KBM-7 (cell line): ENCODE data around the gene MUC5AC.
"Not testable (repeated sequence)": the region's sequence is repeated elsewhere in the genome, so short reads cannot be mapped to it uniquely, and the experiment has no call there.

ENCODE experiments used
- DNase-seq: peaks from one replicate; pipeline ENCODE4 v3.0.0-alpha.2; 2015
- in situ Hi-C: fragments of 300-500 bp; cut with MboI; formaldehyde crosslinking; loops from 2 replicates; pipeline ENCODE4 v1.14.3; 2020; ENCODE audit warnings: low sequenced_read_pairs, low pct_unique_long_range_greater_than_20kb, mixed read lengths

Gene MUC5AC

GRCh38 chr11:1158681-1159487, 1.1 kb downstream of the MUC5AC start:
- no peak for DNase-seq
- in situ Hi-C loops = no loop called here

GRCh38 chr11:1159488-1160220, 1.9 kb downstream of the MUC5AC start:
- DNase-seq, in situ Hi-C loops: not testable (repeated sequence)

- DNase-seq = no peak
- in situ Hi-C loops = no loop called here
These were observed 2.7 kb downstream of the MUC5AC start for GRCh38 chr11:1160231-1161101.

GRCh38 chr11:1161410-1162137, 3.8 kb downstream of the MUC5AC start:
- in situ Hi-C loops = no loop called here

GRCh38 chr11:1162138-1162475, 4.4 kb downstream of the MUC5AC start:
- in situ Hi-C loops = no loop called here
- DNase-seq = no peak

More at GRCh38 chr11:1161410-1162137, 3.8 kb downstream of the MUC5AC start:
- no peak for DNase-seq

- no peak for DNase-seq
- in situ Hi-C loops = no loop called here
These were observed 4.9 kb downstream of the MUC5AC start for GRCh38 chr11:1162491-1163311.

GRCh38 chr11:1163321-1163910, 5.7 kb downstream of the MUC5AC start:
- in situ Hi-C loops = no loop called here
- no peak for DNase-seq

- DNase-seq = no peak
- in situ Hi-C loops = no loop called here
These were observed 6.4 kb downstream of the MUC5AC start for GRCh38 chr11:1163911-1164735.

GRCh38 chr11:1164779-1165255, 7.1 kb downstream of the MUC5AC start:
- DNase-seq, in situ Hi-C loops: not testable (repeated sequence)

GRCh38 chr11:1165256-1166041, 7.7 kb downstream of the MUC5AC start:
- no peak for DNase-seq
- in situ Hi-C loops = no loop called here

GRCh38 chr11:1167256-1167655, 9.5 kb downstream of the MUC5AC start:
- in situ Hi-C loops = no loop called here
- no peak for DNase-seq

GRCh38 chr11:1167751-1168231, 10.0 kb downstream of the MUC5AC start:
- no peak for DNase-seq
- in situ Hi-C loops = no loop called here

GRCh38 chr11:1168256-1168655, 10.5 kb downstream of the MUC5AC start:
- no peak for DNase-seq
- in situ Hi-C loops = no loop called here

GRCh38 chr11:1168721-1169161, 11.0 kb downstream of the MUC5AC start:
- in situ Hi-C loops = no loop called here

GRCh38 chr11:1171223-1171984, 13.7 kb downstream of the MUC5AC start:
- in situ Hi-C loops = no loop called here
- no peak for DNase-seq

More at GRCh38 chr11:1168721-1169161, 11.0 kb downstream of the MUC5AC start:
- DNase-seq = no peak
